ENCODE data around the gene DYSF.

Gene DYSF

GRCh38 chr2:71588497-71589170 lies 135.3 kb downstream of the DYSF start:
- Histone ChIP-seq H3K27ac (ENCODE audit: low read length) (no peak overlapping the region), H3K4me1 (ENCODE audit: control insufficient read depth, insufficient read depth, low read length) (peaks cover 2% of the 10 kb centered on the region), H3K36me3 (ENCODE audit: control insufficient read depth, insufficient read depth, low read length) (no peaks in the 10 kb centered on the region), H3K9me3 (ENCODE audit: control insufficient read depth, insufficient read depth, low read length) (no peaks in the 10 kb centered on the region), H3K27me3 (ENCODE audit: control insufficient read depth, insufficient read depth, low read length) (no peaks in the 10 kb centered on the region), H3K4me3 (ENCODE audit: low read length) (no peak overlapping the region)
- DNase-seq (ENCODE audit: low read depth, low spot score): no peak
- WGBS (ENCODE audit: insufficient coverage, insufficient read length): no CpG with 5 or more reads among the region's 10 CpGs

GRCh38 chr2:71589763-71590162 lies 136.4 kb downstream of the DYSF start:
- H3K27ac ChIP-seq (ENCODE audit: low read length): no peak overlapping the region
- H3K36me3 ChIP-seq (ENCODE audit: control insufficient read depth, insufficient read depth, low read length): no peaks in the 10 kb centered on the region
- H3K9me3 ChIP-seq (ENCODE audit: control insufficient read depth, insufficient read depth, low read length): no peaks in the 10 kb centered on the region
- WGBS (ENCODE audit: insufficient coverage, insufficient read length): no CpG with 5 or more reads among the region's 10 CpGs
- no peak overlapping the region for H3K4me3 ChIP-seq (ENCODE audit: low read length)
- no peak for DNase-seq (ENCODE audit: low read depth, low spot score)
- H3K4me1 ChIP-seq (ENCODE audit: control insufficient read depth, insufficient read depth, low read length): peaks cover 2% of the 10 kb centered on the region
- H3K27me3 ChIP-seq (ENCODE audit: control insufficient read depth, insufficient read depth, low read length): no peaks in the 10 kb centered on the region

- Histone ChIP-seq H3K27ac (ENCODE audit: low read length) (no peak overlapping the region), H3K4me3 (ENCODE audit: low read length) (no peak overlapping the region), H3K4me1 (ENCODE audit: control insufficient read depth, insufficient read depth, low read length) (peaks cover 2% of the 10 kb centered on the region), H3K27me3 (ENCODE audit: control insufficient read depth, insufficient read depth, low read length) (no peaks in the 10 kb centered on the region), H3K36me3 (ENCODE audit: control insufficient read depth, insufficient read depth, low read length) (no peaks in the 10 kb centered on the region), H3K9me3 (ENCODE audit: control insufficient read depth, insufficient read depth, low read length) (no peaks in the 10 kb centered on the region)
- WGBS (ENCODE audit: insufficient coverage, insufficient read length): no CpG with 5 or more reads among the region's 3 CpGs
- no peak for DNase-seq (ENCODE audit: low read depth, low spot score)
Observed at GRCh38 chr2:71591044-71591443, 137.7 kb downstream of the DYSF start.

- peaks cover 2% of the 10 kb centered on the region for H3K4me1 ChIP-seq (ENCODE audit: control insufficient read depth, insufficient read depth, low read length)
- H3K36me3 ChIP-seq (ENCODE audit: control insufficient read depth, insufficient read depth, low read length): no peaks in the 10 kb centered on the region
- H3K9me3 ChIP-seq (ENCODE audit: control insufficient read depth, insufficient read depth, low read length): no peaks in the 10 kb centered on the region
- no peak overlapping the region for H3K4me3 ChIP-seq (ENCODE audit: low read length)
- no peaks in the 10 kb centered on the region for H3K27me3 ChIP-seq (ENCODE audit: control insufficient read depth, insufficient read depth, low read length)
- DNase-seq (ENCODE audit: low read depth, low spot score): no peak
- no CpG with 5 or more reads among the region's 12 CpGs for WGBS (ENCODE audit: insufficient coverage, insufficient read length)
- no peak overlapping the region for H3K27ac ChIP-seq (ENCODE audit: low read length)
Observed at GRCh38 chr2:71592181-71592711, 138.9 kb downstream of the DYSF start.

- H3K27ac ChIP-seq (ENCODE audit: low read length): no peak overlapping the region
- H3K9me3 ChIP-seq (ENCODE audit: control insufficient read depth, insufficient read depth, low read length): no peaks in the 10 kb centered on the region
- WGBS (ENCODE audit: insufficient coverage, insufficient read length): no CpG with 5 or more reads among the region's 7 CpGs
- H3K4me3 ChIP-seq (ENCODE audit: low read length): no peak overlapping the region
- no peaks in the 10 kb centered on the region for H3K27me3 ChIP-seq (ENCODE audit: control insufficient read depth, insufficient read depth, low read length)
- H3K4me1 ChIP-seq (ENCODE audit: control insufficient read depth, insufficient read depth, low read length): no peaks in the 10 kb centered on the region
- no peaks in the 10 kb centered on the region for H3K36me3 ChIP-seq (ENCODE audit: control insufficient read depth, insufficient read depth, low read length)
- DNase-seq (ENCODE audit: low read depth, low spot score): no peak
Observed at GRCh38 chr2:71595569-71595968, 142.2 kb downstream of the DYSF start.

- Histone ChIP-seq H3K36me3 (ENCODE audit: control insufficient read depth, insufficient read depth, low read length) (no peaks in the 10 kb centered on the region), H3K9me3 (ENCODE audit: control insufficient read depth, insufficient read depth, low read length) (no peaks in the 10 kb centered on the region), H3K4me3 (ENCODE audit: low read length) (no peak overlapping the region), H3K4me1 (ENCODE audit: control insufficient read depth, insufficient read depth, low read length) (no peaks in the 10 kb centered on the region), H3K27me3 (ENCODE audit: control insufficient read depth, insufficient read depth, low read length) (no peaks in the 10 kb centered on the region), H3K27ac (ENCODE audit: low read length) (no peak overlapping the region)
- DNase-seq (ENCODE audit: low read depth, low spot score): no peak
- WGBS (ENCODE audit: insufficient coverage, insufficient read length): no CpG with 5 or more reads among the region's 17 CpGs
Observed at GRCh38 chr2:71596011-71596410, 142.7 kb downstream of the DYSF start.

- no CpG with 5 or more reads among the region's 4 CpGs for WGBS (ENCODE audit: insufficient coverage, insufficient read length)
- DNase-seq (ENCODE audit: low read depth, low spot score): no peak
- H3K4me3 ChIP-seq (ENCODE audit: low read length): no peak overlapping the region
Observed at GRCh38 chr2:71597756-71598155, 144.4 kb downstream of the DYSF start.

GRCh38 chr2:71598526-71598925 lies 145.2 kb downstream of the DYSF start:
- Histone ChIP-seq H3K27ac (ENCODE audit: low read length) (no peak overlapping the region), H3K4me1 (ENCODE audit: control insufficient read depth, insufficient read depth, low read length) (no peaks in the 10 kb centered on the region; the same call in 1 of the 2 replicates), H3K27me3 (ENCODE audit: control insufficient read depth, insufficient read depth, low read length) (no peaks in the 10 kb centered on the region), H3K4me3 (ENCODE audit: low read length) (no peak overlapping the region), H3K36me3 (ENCODE audit: control insufficient read depth, insufficient read depth, low read length) (no peaks in the 10 kb centered on the region), H3K9me3 (ENCODE audit: control insufficient read depth, insufficient read depth, low read length) (no peaks in the 10 kb centered on the region)
- WGBS (ENCODE audit: insufficient coverage, insufficient read length): no CpG with 5 or more reads among the region's 14 CpGs
- DNase-seq (ENCODE audit: low read depth, low spot score): no peak

More at GRCh38 chr2:71597756-71598155, 144.4 kb downstream of the DYSF start:
- Histone ChIP-seq H3K27me3 (ENCODE audit: control insufficient read depth, insufficient read depth, low read length) (no peaks in the 10 kb centered on the region), H3K9me3 (ENCODE audit: control insufficient read depth, insufficient read depth, low read length) (no peaks in the 10 kb centered on the region), H3K36me3 (ENCODE audit: control insufficient read depth, insufficient read depth, low read length) (no peaks in the 10 kb centered on the region), H3K4me1 (ENCODE audit: control insufficient read depth, insufficient read depth, low read length) (no peaks in the 10 kb centered on the region), H3K27ac (ENCODE audit: low read length) (no peak overlapping the region)

- no peak overlapping the region for H3K27ac ChIP-seq (ENCODE audit: low read length)
- no peak for DNase-seq (ENCODE audit: low read depth, low spot score)
- H3K36me3 ChIP-seq (ENCODE audit: control insufficient read depth, insufficient read depth, low read length): no peaks in the 10 kb centered on the region
- no CpG with 5 or more reads among the region's 8 CpGs for WGBS (ENCODE audit: insufficient coverage, insufficient read length)
- no peaks in the 10 kb centered on the region; the same call in 1 of the 2 replicates for H3K4me1 ChIP-seq (ENCODE audit: control insufficient read depth, insufficient read depth, low read length)
- H3K9me3 ChIP-seq (ENCODE audit: control insufficient read depth, insufficient read depth, low read length): no peaks in the 10 kb centered on the region
- H3K27me3 ChIP-seq (ENCODE audit: control insufficient read depth, insufficient read depth, low read length): no peaks in the 10 kb centered on the region
- no peak overlapping the region for H3K4me3 ChIP-seq (ENCODE audit: low read length)
Observed at GRCh38 chr2:71599038-71599437, 145.7 kb downstream of the DYSF start.

GRCh38 chr2:71599646-71600236 lies 146.4 kb downstream of the DYSF start:
- no peaks in the 10 kb centered on the region for H3K9me3 ChIP-seq (ENCODE audit: control insufficient read depth, insufficient read depth, low read length)
- no peak overlapping the region for H3K4me3 ChIP-seq (ENCODE audit: low read length)
- no peak overlapping the region for H3K27ac ChIP-seq (ENCODE audit: low read length)
- no peaks in the 10 kb centered on the region for H3K36me3 ChIP-seq (ENCODE audit: control insufficient read depth, insufficient read depth, low read length)
- no peaks in the 10 kb centered on the region for H3K27me3 ChIP-seq (ENCODE audit: control insufficient read depth, insufficient read depth, low read length)
- WGBS (ENCODE audit: insufficient coverage, insufficient read length): no CpG with 5 or more reads among the region's 13 CpGs
- DNase-seq (ENCODE audit: low read depth, low spot score): no peak
- H3K4me1 ChIP-seq (ENCODE audit: control insufficient read depth, insufficient read depth, low read length): no peaks in the 10 kb centered on the region; the same call in 1 of the 2 replicates

All from iPS DF 6.9 (cell line).